Fibroblast of mammary gland (primary cell): ENCODE data around the gene SLC26A3.

Source experiments
- DNase-seq: peaks from one replicate; pipeline ENCODE4 v3.0.0-alpha.2; 2010; ENCODE audit warnings: low read depth
- H3K4me3 ChIP-seq: 2 replicates; pipeline ENCODE4 v1.5.1; 2011; ENCODE audit warnings: low read depth, mild to moderate bottlenecking, low read length, moderate library complexity; ENCODE audit not compliant: control insufficient read depth
- CTCF ChIP-seq: conservative IDR thresholded peaks from 2 replicates; pipeline ENCODE4 v1.5.1; 2011; ENCODE audit warnings: low read depth, low read length, inconsistent platforms; ENCODE audit not compliant: control insufficient read depth, insufficient read depth

SLC26A3 gene

GRCh38 chr7:107842213-107842612, 39.2 kb upstream of the SLC26A3 start:
- no peak overlapping the region for H3K4me3 ChIP-seq
- TF ChIP-seq CTCF = no peak
- no peak for DNase-seq

GRCh38 chr7:107838816-107839565, 36.0 kb upstream of the SLC26A3 start:
- no peak for DNase-seq
- TF ChIP-seq CTCF = no peak
- no peak overlapping the region for H3K4me3 ChIP-seq

GRCh38 chr7:107838024-107838601, 35.1 kb upstream of the SLC26A3 start:
- H3K4me3 ChIP-seq = no peak overlapping the region
- no peak for TF ChIP-seq CTCF
- DNase-seq = no peak

- TF ChIP-seq CTCF = no peak
- H3K4me3 ChIP-seq = no peak overlapping the region
- no peak for DNase-seq
Measured at GRCh38 chr7:107837145-107837512, 34.1 kb upstream of the SLC26A3 start.

GRCh38 chr7:107836237-107837144, 33.5 kb upstream of the SLC26A3 start:
- no peak for DNase-seq
- no peak for TF ChIP-seq CTCF

GRCh38 chr7:107834401-107834800, 31.4 kb upstream of the SLC26A3 start:
- no peak overlapping the region for H3K4me3 ChIP-seq
- no peak for TF ChIP-seq CTCF
- no peak for DNase-seq

More at GRCh38 chr7:107836237-107837144, 33.5 kb upstream of the SLC26A3 start:
- H3K4me3 ChIP-seq = no peak overlapping the region
